HG03354 (cell line): ENCODE measurements around the gene CAD.

Experiments
- ATAC-seq: cut with Tn5 transposase; IDR thresholded peaks from one replicate; pipeline ENCODE4 v1.9.1; 2021; ENCODE audit warnings: mild to moderate bottlenecking; ENCODE audit not compliant: unreplicated experiment, poor library complexity, severe bottlenecking

Gene CAD

GRCh38 chr2:27221166-27221565 is 4.0 kb downstream of the CAD start:
- ATAC-seq, result no peak

DNA sequence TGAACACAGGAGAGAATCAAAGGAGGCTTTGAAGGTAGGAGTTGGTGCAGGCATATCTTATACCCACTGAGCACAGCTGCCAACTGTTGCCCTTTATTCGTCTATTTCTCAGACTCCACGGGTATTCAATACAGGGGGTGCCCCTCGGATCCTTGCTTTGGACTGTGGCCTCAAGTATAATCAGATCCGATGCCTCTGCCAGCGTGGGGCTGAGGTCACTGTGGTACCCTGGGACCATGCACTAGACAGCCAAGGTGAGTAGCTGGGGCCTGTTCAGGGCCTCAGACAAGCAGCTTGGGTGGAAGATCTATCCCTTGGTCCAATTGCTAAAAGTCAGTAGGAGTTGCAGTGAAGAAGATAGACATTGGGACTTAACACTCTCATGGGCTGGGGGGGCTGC is 5.2 kb downstream of the CAD start:
- ATAC-seq, result no peak

- no peak for ATAC-seq
These were observed 6.2 kb downstream of the CAD start for GRCh38 chr2:27223416-27223815.

DNA sequence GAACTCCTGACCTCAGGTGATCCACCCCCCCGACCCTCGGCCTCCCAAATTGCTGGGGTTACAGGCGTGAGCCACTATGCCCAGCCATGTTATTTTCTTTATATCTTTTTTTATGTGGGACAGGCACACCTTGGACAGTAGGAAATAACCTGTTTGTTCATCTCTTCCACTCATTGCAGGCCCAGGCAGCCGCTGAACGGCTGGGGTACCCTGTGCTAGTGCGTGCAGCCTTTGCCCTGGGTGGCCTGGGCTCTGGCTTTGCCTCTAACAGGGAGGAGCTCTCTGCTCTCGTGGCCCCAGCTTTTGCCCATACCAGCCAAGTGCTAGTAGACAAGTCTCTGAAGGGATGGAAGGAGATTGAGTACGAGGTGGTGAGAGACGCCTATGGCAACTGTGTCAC is 8.4 kb downstream of the CAD start:
- ATAC-seq, result no peak

GRCh38 chr2:27227501-27227900 is 10.3 kb downstream of the CAD start:
- no peak for ATAC-seq

DNA sequence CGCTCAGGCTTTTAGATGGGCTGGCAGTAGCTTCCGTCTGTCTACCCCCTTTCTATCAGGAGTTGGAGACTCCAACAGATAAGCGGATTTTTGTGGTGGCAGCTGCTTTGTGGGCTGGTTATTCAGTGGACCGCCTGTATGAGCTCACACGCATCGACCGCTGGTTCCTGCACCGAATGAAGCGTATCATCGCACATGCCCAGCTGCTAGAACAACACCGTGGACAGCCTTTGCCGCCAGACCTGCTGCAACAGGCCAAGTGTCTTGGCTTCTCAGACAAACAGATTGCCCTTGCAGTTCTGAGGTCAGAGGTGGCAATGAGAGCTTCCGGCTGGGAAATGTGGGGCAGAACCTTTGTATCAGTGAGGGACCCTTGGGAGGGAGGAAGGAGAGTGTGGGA is 14.8 kb downstream of the CAD start:
- ATAC-seq, result no peak

- ATAC-seq, result no peak
These were observed 16.2 kb downstream of the CAD start for GRCh38 chr2:27233341-27233740.

GRCh38 chr2:27236136-27236535 is 19.0 kb downstream of the CAD start:
- no peak for ATAC-seq

DNA sequence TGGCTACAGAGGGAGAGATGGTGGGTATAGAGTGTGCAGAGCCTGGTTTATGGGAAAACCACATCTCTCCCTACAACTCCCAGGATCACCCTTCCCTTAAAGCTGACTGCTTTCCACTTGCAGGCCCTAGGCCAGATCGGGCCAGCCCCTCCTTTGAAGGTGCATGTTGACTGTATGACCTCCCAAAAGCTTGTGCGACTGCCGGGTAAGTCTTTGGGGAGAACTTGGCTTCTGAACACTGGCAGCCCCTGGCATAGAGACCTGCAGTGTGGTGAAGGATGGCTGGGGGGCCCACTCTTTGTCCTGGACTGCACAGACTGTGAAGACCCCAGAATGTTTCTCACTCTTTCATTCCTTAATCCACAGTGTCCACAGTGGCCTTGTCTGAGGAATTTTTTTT is 19.5 kb downstream of the CAD start:
- no peak for ATAC-seq

DNA sequence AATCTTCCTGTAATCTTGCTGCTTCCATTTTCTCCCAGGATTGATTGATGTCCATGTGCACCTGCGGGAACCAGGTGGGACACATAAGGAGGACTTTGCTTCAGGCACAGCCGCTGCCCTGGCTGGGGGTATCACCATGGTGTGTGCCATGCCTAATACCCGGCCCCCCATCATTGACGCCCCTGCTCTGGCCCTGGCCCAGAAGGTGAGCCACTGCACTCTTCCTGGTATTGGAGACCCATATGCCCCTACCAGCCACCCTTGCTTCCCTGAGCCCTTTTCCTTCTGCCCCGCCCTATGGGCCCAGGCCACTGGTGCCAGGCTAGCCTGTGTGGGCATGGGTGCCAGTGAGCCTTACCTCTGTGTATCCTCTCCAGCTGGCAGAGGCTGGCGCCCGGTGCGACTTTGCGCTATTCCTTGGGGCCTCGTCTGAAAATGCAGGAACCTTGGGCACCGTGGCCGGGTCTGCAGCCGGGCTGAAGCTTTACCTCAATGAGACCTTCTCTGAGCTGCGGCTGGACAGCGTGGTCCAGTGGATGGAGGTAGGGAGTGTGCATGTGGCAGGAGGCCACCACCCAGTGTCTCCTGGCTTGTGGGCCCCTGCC is 20.3 kb downstream of the CAD start:
- ATAC-seq, result no peak

DNA sequence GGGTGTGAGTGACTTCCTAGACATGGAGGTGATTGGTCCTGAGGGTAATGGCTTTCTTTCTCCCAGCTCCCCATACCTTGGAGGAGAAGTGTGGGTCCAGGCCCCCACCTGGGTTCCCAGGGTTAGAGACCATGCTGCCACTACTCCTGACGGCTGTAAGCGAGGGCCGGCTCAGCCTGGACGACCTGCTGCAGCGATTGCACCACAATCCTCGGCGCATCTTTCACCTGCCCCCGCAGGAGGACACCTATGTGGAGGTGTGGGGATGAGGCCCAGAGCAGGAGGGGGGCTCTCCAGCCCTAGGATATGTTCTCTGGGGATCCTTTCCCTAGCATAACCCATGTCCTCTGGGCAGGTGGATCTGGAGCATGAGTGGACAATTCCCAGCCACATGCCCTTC is 21.8 kb downstream of the CAD start:
- no peak for ATAC-seq

GRCh38 chr2:27240406-27240805 is 23.2 kb downstream of the CAD start:
- ATAC-seq, result no peak

DNA sequence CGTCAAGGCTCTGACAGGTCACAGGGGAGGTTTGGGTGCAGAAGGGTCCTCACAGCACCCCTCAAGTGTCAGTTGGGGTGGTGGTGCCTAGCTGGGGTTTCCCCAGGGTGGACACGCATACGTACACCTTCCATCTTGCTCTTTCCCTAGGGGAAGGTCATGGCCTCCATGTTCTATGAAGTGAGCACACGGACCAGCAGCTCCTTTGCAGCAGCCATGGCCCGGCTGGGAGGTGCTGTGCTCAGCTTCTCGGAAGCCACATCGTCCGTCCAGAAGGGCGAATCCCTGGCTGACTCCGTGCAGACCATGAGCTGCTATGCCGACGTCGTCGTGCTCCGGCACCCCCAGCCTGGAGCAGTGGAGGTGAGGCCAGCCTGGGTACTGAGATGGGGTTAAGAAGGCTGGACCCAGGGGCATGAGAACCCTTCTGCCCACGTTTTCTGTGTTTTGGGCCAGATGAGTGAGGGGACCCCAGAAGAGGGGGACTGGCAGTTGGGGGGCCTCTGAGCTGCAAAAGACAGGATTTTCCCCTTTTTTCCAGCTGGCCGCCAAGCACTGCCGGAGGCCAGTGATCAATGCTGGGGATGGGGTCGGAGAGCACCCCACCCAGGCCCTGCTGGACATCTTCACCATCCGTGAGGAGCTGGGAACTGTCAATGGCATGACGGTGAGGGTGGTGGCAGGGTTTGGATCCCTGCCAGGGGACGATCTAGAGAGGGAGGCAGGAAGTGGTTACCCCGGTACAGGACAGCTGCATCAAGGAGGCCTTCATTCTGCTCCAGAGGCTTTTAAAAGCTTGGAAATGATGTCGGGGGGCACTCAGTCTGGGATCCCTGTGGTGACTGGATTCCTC is 24.8 kb downstream of the CAD start:
- ATAC-seq, result no peak

GRCh38 chr2:27242614-27242951 is 25.4 kb downstream of the CAD start:
- no peak for ATAC-seq

GRCh38 chr2:27243391-27244130 is 26.4 kb downstream of the CAD start:
- no peak for ATAC-seq

DNA sequence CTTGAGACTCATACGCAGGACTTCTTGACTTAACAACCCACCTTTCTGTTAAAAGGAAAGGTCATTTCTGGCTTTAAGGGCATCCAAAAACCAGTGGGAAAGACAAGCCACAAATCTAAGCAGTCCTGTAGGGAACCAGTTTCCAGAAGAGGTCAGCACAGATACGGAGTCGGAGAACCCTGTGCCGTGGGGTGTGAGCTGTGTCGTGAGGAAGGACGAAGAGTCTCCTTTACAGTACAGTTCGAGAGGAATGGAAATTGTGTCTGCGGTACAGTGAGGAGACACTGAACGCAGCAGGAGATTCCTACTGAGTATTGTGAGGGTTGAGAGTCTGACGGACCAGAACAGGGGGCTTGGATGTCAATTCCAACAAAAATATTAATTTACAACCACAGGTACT is 27.9 kb downstream of the CAD start:
- ATAC-seq, result no peak

GRCh38 chr2:27245626-27246025 is 28.5 kb downstream of the CAD start:
- no peak for ATAC-seq

DNA sequence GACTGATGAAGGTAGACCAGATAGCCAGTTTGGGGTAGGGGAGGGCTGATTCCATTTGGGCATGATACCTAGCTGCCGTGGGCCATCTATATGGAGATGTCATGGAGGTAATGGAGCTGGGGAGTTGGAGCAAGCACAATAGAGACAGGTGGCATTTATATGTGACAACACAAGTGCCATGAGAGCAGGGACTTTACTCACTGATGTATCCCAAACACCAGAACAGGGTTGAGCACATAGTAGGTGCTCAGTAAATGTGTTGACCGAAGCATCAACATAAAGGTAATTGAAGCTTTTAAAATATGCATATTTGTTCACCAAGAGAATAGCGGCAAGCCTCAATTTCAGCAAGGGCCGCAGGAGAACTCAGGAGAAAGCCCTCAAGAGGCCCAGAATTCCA is 30.7 kb downstream of the CAD start:
- no peak for ATAC-seq

GRCh38 chr2:27249159-27249890 is 32.2 kb downstream of the CAD start:
- no peak for ATAC-seq

- no peak for ATAC-seq
These were observed 32.9 kb downstream of the CAD start for GRCh38 chr2:27249891-27250651.
